Keratinocyte (primary cell): ENCODE measurements around the gene SNCB. TPM values are rescaled to one million over a fixed set of nuclear protein-coding genes. Genes with fewer than 3 reads are reported as not detected.

Source experiments
- DNase-seq: peaks from one replicate; pipeline ENCODE4 v3.0.0-alpha.2; 2011; ENCODE audit warnings: low read depth, missing footprints, low spot score
- FAIRE-seq: peaks from 2 replicates; lab custom pipeline; 2011; peaks lifted over from hg19 to GRCh38; lab: Jason Lieb, UNC
- H2AFZ ChIP-seq: 2 replicates; pipeline ENCODE4 v1.6.0; 2012; ENCODE audit warnings: low read length, control low read depth, inconsistent platforms; ENCODE audit not compliant: control insufficient read depth
- H3K27ac ChIP-seq: 2 replicates; pipeline ENCODE4 v1.5.1; 2011; ENCODE audit warnings: low read length; ENCODE audit not compliant: control insufficient read depth, insufficient read depth
- H3K27me3 ChIP-seq: 3 replicates; pipeline ENCODE4 v1.6.0; 2011; ENCODE audit warnings: low read length; ENCODE audit not compliant: control insufficient read depth, insufficient read depth; ENCODE audit errors: extremely low read depth
- H3K36me3 ChIP-seq, 2 experiments: 2 replicates in 1 of 2; 3 replicates in 1 of 2; pipeline ENCODE4 v1.5.1; 2011; ENCODE audit warnings: low read length in 2 of 2, mild to moderate bottlenecking in 1 of 2; ENCODE audit not compliant: control insufficient read depth in 2 of 2, insufficient read depth in 2 of 2; ENCODE audit errors: extremely low read depth in 1 of 2
- H3K4me1 ChIP-seq: 3 replicates; pipeline ENCODE4 v1.5.1; 2011; ENCODE audit warnings: low read length; ENCODE audit not compliant: control insufficient read depth, insufficient read depth; ENCODE audit errors: extremely low read depth
- H3K4me2 ChIP-seq: 3 replicates; pipeline ENCODE4 v1.6.0; 2011; ENCODE audit warnings: low read depth, low read length; ENCODE audit not compliant: control insufficient read depth, insufficient read depth; ENCODE audit errors: extremely low read depth
- H3K4me3 ChIP-seq, 3 experiments: fragments of 200-600 bp in 1 of 3; sonication (generic) in 1 of 3; 2 replicates in 2 of 3; 3 replicates in 1 of 3; pipeline ENCODE4 v1.5.1; 2011 to 2016; ENCODE audit warnings: low read length in 3 of 3, mild to moderate bottlenecking in 3 of 3, control low read depth in 2 of 3, inconsistent platforms in 1 of 3, low read depth in 1 of 3, mixed read lengths in 1 of 3, mixed run types in 1 of 3, moderate library complexity in 1 of 3; ENCODE audit not compliant: control insufficient read depth in 2 of 3, insufficient read depth in 2 of 3; ENCODE audit errors: extremely low read depth in 1 of 3
- H3K79me2 ChIP-seq: 2 replicates; pipeline ENCODE4 v1.6.0; 2012; ENCODE audit warnings: low read length; ENCODE audit not compliant: control insufficient read depth, insufficient read depth
- H3K9ac ChIP-seq: 3 replicates; pipeline ENCODE4 v1.6.0; 2011; ENCODE audit warnings: low read length; ENCODE audit not compliant: control insufficient read depth, insufficient read depth; ENCODE audit errors: extremely low read depth
- H3K9me1 ChIP-seq: 3 replicates; pipeline ENCODE4 v1.6.0; 2011; ENCODE audit warnings: low read length; ENCODE audit not compliant: control insufficient read depth, insufficient read depth; ENCODE audit errors: extremely low read depth
- H3K9me3 ChIP-seq: 2 replicates; pipeline ENCODE4 v1.5.1; 2012; ENCODE audit warnings: low read depth, low read length; ENCODE audit not compliant: control insufficient read depth
- H4K20me1 ChIP-seq: 3 replicates; pipeline ENCODE4 v1.6.0; 2011; ENCODE audit warnings: low read length; ENCODE audit not compliant: control insufficient read depth, insufficient read depth; ENCODE audit errors: extremely low read depth
- EZH2 ChIP-seq: IDR thresholded peaks from one replicate; pipeline ENCODE4 v1.6.1; 2012; ENCODE audit warnings: inconsistent platforms, mild to moderate bottlenecking, low read length, moderate library complexity
- dilution Hi-C: fragments of 300-500 bp; cut with MboI; formaldehyde crosslinking; loops from one replicate; pipeline ENCODE4 v1.7.0; 2020; ENCODE audit warnings: low sequenced_read_pairs; ENCODE audit not compliant: extremely low pct_ligation_motif_present
- polyA plus RNA-seq, 5 experiments: library from polyadenylated mRNA; depleted of rRNA in 3 of 5; stranded (reverse) in 3 of 5; stranded (forward) in 1 of 5; unstranded in 1 of 5; fragments of >200 nt; gene quantifications; 1 replicate in 1 of 5; 2 replicates in 3 of 5; 3 replicates in 1 of 5; pipeline versions ENCODE4 v1.2.1 to v1.2.3, GENCODE V29; 2011 to 2012; ENCODE audit warnings: missing spikeins in 2 of 5, low read depth in 1 of 5, low replicate concordance in 1 of 5
- TF ChIP-seq, protein P1 (sequence below), 3 experiments: IDR thresholded peaks in 1 of 3; conservative IDR thresholded peaks in 1 of 3; optimal IDR thresholded peaks in 1 of 3; 2 replicates in 2 of 3; 3 replicates in 1 of 3; pipeline versions ENCODE3 to v1.5.1; 2011; ENCODE audit warnings: low read length in 3 of 3, mild to moderate bottlenecking in 3 of 3, moderate library complexity in 2 of 3, control low read depth in 1 of 3, inconsistent platforms in 1 of 3; ENCODE audit not compliant: insufficient read depth in 2 of 3; ENCODE audit errors: extremely low read depth in 1 of 3

SNCB gene
- polyA plus RNA-seq, 1 donor (not counting 4 experiments of a cell fraction or from before 2014, with no cell fraction given), result 0.69 TPM

DNA sequence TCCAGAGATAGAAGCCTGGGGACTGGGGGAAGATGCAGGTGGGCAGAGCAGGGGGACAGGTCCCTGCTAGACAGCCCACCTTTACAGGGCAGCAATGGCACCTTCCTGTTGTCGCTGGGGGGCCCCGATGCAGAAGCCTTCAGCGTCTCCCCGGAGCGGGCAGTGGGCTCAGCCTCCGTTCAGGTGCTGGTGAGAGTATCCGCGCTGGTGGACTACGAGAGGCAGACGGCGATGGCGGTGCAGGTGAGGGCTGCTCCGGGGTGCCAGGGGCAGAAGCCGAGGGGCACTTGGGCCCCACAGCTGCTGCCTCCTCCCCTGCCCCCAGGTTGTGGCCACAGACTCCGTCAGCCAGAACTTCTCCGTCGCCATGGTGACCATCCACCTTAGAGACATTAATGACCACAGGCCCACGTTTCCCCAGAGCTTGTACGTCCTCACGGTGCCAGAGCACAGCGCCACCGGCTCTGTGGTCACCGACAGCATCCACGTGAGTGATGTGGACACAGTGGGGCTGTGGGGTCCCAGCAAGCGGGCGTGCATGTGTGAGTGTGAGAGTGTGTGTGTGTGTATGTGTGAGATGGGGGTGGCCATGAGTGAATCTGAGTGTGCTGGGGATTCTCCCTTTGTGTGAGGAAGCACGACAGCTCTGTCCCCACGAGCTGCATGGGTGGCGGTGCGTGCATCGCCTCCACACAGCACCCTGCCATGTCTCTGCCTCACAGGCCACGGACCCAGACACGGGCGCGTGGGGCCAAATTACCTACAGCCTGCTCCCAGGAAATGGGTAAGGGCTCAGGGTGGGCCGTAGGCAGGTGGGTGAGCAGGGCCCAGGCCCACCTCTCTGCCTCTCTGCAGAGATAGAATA, 52.8 kb downstream of the SNCB start:
- no peak for DNase-seq
- Histone ChIP-seq H3K27ac (no peak overlapping the region), H3K27me3 (no peaks in the 10 kb centered on the region), H3K4me3 (no peak overlapping the region), H3K9ac (no peak overlapping the region), H3K36me3 (no peaks in the 10 kb centered on the region), H3K79me2 (no peaks in the 10 kb centered on the region), H3K4me1 (no peaks in the 10 kb centered on the region), H4K20me1 (no peaks in the 10 kb centered on the region), H3K4me2 (no peak overlapping the region), H2AFZ (no peak overlapping the region), H3K9me1 (no peaks in the 10 kb centered on the region), H3K9me3 (no peaks in the 10 kb centered on the region)
- dilution Hi-C loops, result no loop called here
- FAIRE-seq, result no peak
- TF ChIP-seq, protein P1, sequence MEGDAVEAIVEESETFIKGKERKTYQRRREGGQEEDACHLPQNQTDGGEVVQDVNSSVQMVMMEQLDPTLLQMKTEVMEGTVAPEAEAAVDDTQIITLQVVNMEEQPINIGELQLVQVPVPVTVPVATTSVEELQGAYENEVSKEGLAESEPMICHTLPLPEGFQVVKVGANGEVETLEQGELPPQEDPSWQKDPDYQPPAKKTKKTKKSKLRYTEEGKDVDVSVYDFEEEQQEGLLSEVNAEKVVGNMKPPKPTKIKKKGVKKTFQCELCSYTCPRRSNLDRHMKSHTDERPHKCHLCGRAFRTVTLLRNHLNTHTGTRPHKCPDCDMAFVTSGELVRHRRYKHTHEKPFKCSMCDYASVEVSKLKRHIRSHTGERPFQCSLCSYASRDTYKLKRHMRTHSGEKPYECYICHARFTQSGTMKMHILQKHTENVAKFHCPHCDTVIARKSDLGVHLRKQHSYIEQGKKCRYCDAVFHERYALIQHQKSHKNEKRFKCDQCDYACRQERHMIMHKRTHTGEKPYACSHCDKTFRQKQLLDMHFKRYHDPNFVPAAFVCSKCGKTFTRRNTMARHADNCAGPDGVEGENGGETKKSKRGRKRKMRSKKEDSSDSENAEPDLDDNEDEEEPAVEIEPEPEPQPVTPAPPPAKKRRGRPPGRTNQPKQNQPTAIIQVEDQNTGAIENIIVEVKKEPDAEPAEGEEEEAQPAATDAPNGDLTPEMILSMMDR (optimal IDR thresholded peaks at IDR 0.05 in 1 of 3, IDR thresholded peaks at IDR 0.05 in 1 of 3, conservative IDR thresholded peaks at IDR 0.05 in 1 of 3; ENCODE audit: extremely low read depth in 1 of 3, insufficient read depth in 2 of 3, low read length in 3 of 3), result no peak
- no peak for TF ChIP-seq EZH2

DNA sequence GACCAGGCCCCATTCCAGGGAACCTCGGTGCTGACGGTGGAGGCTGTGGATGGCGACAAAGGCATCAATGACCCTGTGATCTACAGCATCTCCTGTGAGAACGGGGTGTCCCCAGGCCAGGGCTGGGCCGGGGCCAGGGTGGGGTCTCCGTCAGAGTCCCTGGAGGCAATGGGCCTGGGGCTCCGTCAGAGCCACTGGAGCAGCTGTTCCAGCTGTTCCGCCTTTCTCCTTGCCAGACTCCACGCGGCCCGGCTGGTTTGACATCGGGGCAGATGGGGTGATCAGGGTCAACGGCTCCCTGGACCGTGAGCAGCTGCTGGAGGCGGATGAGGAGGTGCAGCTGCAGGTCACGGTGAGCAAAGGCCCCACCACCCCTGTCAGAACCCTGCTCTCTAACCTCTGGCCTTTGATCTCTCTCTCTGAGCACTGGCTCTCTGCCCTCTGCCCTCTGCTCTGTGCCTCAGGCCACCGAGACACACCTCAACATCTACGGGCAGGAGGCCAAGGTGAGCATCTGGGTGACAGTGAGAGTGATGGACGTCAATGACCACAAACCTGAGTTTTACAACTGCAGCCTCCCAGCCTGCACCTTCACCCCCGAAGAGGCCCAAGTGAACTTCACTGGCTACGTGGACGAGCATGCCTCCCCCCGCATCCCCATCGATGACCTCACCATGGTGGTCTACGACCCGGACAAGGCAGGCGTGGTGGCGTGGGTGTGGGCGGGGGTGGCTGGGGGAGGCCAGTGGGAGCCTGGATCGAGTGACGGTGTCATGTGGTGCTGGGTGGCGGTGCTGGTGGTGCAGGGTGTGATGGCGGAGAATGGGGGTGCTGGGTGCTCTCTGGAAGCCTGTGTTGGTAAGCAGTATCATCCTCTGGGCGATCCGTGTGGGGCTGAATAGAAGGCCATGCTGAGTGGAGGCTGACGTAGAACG, 54.6 kb downstream of the SNCB start:
- Histone ChIP-seq H3K27me3 (no peaks in the 10 kb centered on the region), H2AFZ (no peak overlapping the region), H3K4me1 (no peaks in the 10 kb centered on the region), H3K4me2 (no peak overlapping the region), H4K20me1 (no peaks in the 10 kb centered on the region), H3K9me1 (no peaks in the 10 kb centered on the region), H3K79me2 (no peaks in the 10 kb centered on the region), H3K36me3 (no peaks in the 10 kb centered on the region), H3K27ac (no peak overlapping the region), H3K9me3 (no peaks in the 10 kb centered on the region), H3K4me3 (no peak overlapping the region), H3K9ac (no peak overlapping the region)
- no peak for TF ChIP-seq EZH2
- TF ChIP-seq, protein P1 (optimal IDR thresholded peaks at IDR 0.05 in 1 of 3, IDR thresholded peaks at IDR 0.05 in 1 of 3, conservative IDR thresholded peaks at IDR 0.05 in 1 of 3; ENCODE audit: extremely low read depth in 1 of 3, insufficient read depth in 2 of 3, low read length in 3 of 3), result no peak
- dilution Hi-C loops, result no loop called here
- FAIRE-seq, result no peak
- no peak for DNase-seq
